Activated naive CD4-positive, alpha-beta T cell treated with anti-CD3 and anti-CD28 coated beads for 36 hours (primary cell): ENCODE data around the gene UBE2N. TPM values are rescaled to one million over a fixed set of nuclear protein-coding genes. Genes with fewer than 3 reads are reported as not detected.
"Not testable (repeated sequence)": the region's sequence is repeated elsewhere in the genome, so short reads cannot be mapped to it uniquely, and the experiment has no call there.

Source experiments
- CTCF ChIA-PET: fragments of 350-600 bp; sonication (Branson Sonifier 250); formaldehyde crosslinking; loops from one replicate; lab custom pipeline; 2021; ENCODE audit warnings: antibody characterized with exemption; lab: Charles Lee
- DNase-seq: peaks from one replicate; pipeline ENCODE4 v3.0.0-alpha.2; 2020
- H3K27ac Mint-ChIP-seq: one replicate; pipeline ENCODE4 v1.8.0; 2021; ENCODE audit warnings: mild to moderate bottlenecking, mixed read lengths
- H3K27me3 Mint-ChIP-seq: one replicate; pipeline ENCODE4 v1.8.0; 2021; ENCODE audit warnings: low read depth, mixed read lengths
- H3K36me3 Mint-ChIP-seq: one replicate; pipeline ENCODE4 v1.8.0; 2021; ENCODE audit warnings: low read depth, mixed read lengths
- H3K4me1 Mint-ChIP-seq: one replicate; pipeline ENCODE4 v1.8.0; 2021; ENCODE audit warnings: low read depth, mixed read lengths
- H3K4me3 Mint-ChIP-seq: one replicate; pipeline ENCODE4 v1.8.0; 2021; ENCODE audit warnings: mild to moderate bottlenecking, moderate library complexity, mixed read lengths
- H3K9me3 Mint-ChIP-seq: one replicate; pipeline ENCODE4 v1.8.0; 2021; ENCODE audit warnings: mixed read lengths
- intact Hi-C: fragments of 100-400 bp; cut with micrococcal nuclease; formaldehyde crosslinking; loops from one replicate; pipeline ENCODE4 v1.15.1; 2023
- total RNA-seq, 2 experiments: library from RNA; stranded (reverse); gene quantifications; one replicate each; pipeline ENCODE4 v1.2.3, GENCODE V29; 2021

UBE2N gene
- total RNA-seq, 2 experiments from 2014 or later, result 143 TPM

DNA sequence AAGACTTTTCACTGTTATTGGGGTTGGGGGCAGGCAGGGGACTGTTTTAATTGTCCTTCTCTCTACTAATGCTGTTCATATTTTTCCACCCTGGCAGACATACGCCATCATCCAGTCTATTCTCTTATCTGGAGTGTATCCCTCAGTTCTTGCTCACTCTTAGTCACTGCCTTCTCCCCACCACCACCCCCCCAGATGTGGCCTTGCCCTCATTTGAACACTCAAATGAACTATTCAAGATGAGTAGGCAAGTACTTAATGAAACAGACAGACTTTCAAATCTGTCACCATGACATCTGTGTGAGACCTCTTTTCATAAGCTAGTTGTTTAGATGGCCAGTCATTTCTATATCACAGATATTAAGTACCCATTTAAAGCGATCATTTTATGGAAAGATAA lies 54.0 kb downstream of the UBE2N start:
- peak; percentile 75 for DNase-seq
- Mint-ChIP-seq H3K4me1 (peaks cover 70% of the 10 kb centered on the region), H3K27me3 (no peaks in the 10 kb centered on the region), H3K36me3 (peaks cover 26% of the 10 kb centered on the region), H3K27ac (peak overlapping the region; percentile 72), H3K4me3 (no peak overlapping the region), H3K9me3 (no peaks in the 10 kb centered on the region)
- CTCF ChIA-PET, result interaction anchor here (0.8 to 1.7 kb wide), 2 partner anchors 9 to 32 kb away, joined by 4 to 9 read pairs; no protein-coding TSS in a partner anchor
- intact Hi-C loops, result loop anchor here (1.0 kb wide), 1 partner anchor 8 kb away; no protein-coding TSS in a partner anchor

DNA sequence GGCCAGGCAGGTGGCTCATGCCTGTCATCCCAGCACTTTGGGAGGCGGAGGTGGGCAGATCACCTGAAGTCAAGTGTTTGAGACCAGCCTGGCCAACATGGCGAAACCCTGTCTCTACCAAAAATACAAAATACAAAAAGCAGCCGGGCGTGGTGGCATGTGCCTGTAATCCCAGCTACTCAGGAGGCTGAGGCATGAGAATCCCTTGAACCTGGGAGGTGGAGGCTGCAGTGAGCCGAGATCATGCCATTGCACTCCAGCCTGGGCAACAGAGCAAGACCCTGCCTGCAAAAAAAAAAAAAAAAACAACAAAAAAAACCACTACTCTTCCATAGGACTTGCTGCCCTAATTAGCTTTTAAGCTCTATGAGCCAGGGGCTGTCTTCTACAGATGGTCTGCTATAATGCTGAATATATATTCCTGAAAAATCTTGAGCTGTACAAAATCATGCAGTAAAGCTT lies 59.7 kb downstream of the UBE2N start:
- H3K4me3 Mint-ChIP-seq, result not testable (repeated sequence)
- peaks cover 53% of the 10 kb centered on the region for H3K4me1 Mint-ChIP-seq

GRCh38 chr12:93381161-93381975 lies 60.4 kb downstream of the UBE2N start:
- Mint-ChIP-seq H3K36me3 (peaks cover 15% of the 10 kb centered on the region), H3K9me3 (no peaks in the 10 kb centered on the region), H3K4me3 (peak overlapping the region; percentile 0), H3K27me3 (no peaks in the 10 kb centered on the region), H3K27ac (peak overlapping the region; percentile 52), H3K4me1 (peaks cover 50% of the 10 kb centered on the region)
- no peak for DNase-seq
- CTCF ChIA-PET, result interaction anchor here (0.6 to 2.1 kb wide), 10 partner anchors 9 to 394 kb away, joined by 3 to 14 read pairs (median 5); no protein-coding TSS in a partner anchor
- intact Hi-C loops, result loop anchor here (2.0 kb wide), 1 partner anchor 597 kb away; no protein-coding TSS in a partner anchor

More for the DNA sequence above, 59.7 kb downstream of the UBE2N start:
- H3K9me3 Mint-ChIP-seq, DNase-seq, H3K27me3 Mint-ChIP-seq, H3K27ac Mint-ChIP-seq: not testable (repeated sequence)
- peaks cover 15% of the 10 kb centered on the region for H3K36me3 Mint-ChIP-seq
- intact Hi-C loops, result loop anchor here (2.0 kb wide), 1 partner anchor 597 kb away; no protein-coding TSS in a partner anchor
- CTCF ChIA-PET, result interaction anchor here (0.6 to 2.3 kb wide), 7 partner anchors 8 to 599 kb away, joined by 3 to 14 read pairs (median 4); no protein-coding TSS in a partner anchor

DNA sequence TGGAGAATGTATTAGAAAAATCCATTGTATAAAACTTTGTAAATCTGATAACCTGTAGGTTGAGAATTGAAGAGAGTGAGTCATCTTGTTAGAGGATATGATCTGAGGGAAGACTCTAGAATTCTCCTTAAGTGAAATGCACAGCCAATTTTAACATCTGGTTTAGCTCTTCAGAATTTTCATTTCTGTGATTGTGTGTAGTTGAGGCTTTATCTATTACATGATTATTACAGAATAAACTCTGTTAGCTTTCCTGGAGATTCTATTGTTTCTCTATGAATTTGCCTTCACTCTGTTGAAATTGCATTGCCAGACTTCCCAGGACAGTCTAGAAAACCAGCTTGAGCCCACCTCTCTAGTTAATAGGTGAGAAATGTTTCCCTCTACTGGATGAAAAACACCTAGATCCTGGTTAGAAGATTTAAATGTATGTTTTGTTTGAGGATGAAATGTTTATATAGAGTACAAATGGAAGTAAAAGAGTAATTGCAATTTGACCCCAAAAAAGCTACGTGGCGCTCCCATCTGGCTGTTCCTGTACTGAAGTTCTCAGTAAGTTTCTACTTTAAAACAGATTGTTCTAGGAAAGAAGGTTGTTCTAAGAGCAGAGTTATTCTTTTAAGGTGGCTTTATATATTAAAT lies 61.1 kb downstream of the UBE2N start:
- no peaks in the 10 kb centered on the region for H3K27me3 Mint-ChIP-seq
- peak overlapping the region; percentile 99 for H3K4me3 Mint-ChIP-seq
- CTCF ChIA-PET, result interaction anchor here (0.6 to 2.1 kb wide), 13 partner anchors 9 to 596 kb away, joined by 3 to 14 read pairs (median 3); no protein-coding TSS in a partner anchor
- peak; percentile 23 for DNase-seq
- peak overlapping the region; percentile 57 for H3K27ac Mint-ChIP-seq
- peaks cover 15% of the 10 kb centered on the region for H3K36me3 Mint-ChIP-seq
- H3K4me1 Mint-ChIP-seq, result peaks cover 46% of the 10 kb centered on the region
- H3K9me3 Mint-ChIP-seq, result no peaks in the 10 kb centered on the region
- intact Hi-C loops, result loop anchor here (1.0 to 2.0 kb wide), 2 partner anchors 282 to 596 kb away; no protein-coding TSS in a partner anchor

GRCh38 chr12:93379981-93380361 lies 61.8 kb downstream of the UBE2N start:
- Mint-ChIP-seq H3K4me3 (peak overlapping the region; percentile 99), H3K27me3 (no peaks in the 10 kb centered on the region), H3K4me1 (peaks cover 40% of the 10 kb centered on the region), H3K36me3 (peaks cover 11% of the 10 kb centered on the region), H3K27ac (peak overlapping the region; percentile 99), H3K9me3 (no peaks in the 10 kb centered on the region)
- CTCF ChIA-PET, result interaction anchor here (0.6 to 2.1 kb wide), 10 partner anchors 18 to 1272 kb away, joined by 3 to 14 read pairs (median 3); no protein-coding TSS in a partner anchor
- intact Hi-C loops, result loop anchor here (1.0 to 5.0 kb wide), 6 partner anchors 8 to 595 kb away; no protein-coding TSS in a partner anchor
- DNase-seq, result no peak

DNA sequence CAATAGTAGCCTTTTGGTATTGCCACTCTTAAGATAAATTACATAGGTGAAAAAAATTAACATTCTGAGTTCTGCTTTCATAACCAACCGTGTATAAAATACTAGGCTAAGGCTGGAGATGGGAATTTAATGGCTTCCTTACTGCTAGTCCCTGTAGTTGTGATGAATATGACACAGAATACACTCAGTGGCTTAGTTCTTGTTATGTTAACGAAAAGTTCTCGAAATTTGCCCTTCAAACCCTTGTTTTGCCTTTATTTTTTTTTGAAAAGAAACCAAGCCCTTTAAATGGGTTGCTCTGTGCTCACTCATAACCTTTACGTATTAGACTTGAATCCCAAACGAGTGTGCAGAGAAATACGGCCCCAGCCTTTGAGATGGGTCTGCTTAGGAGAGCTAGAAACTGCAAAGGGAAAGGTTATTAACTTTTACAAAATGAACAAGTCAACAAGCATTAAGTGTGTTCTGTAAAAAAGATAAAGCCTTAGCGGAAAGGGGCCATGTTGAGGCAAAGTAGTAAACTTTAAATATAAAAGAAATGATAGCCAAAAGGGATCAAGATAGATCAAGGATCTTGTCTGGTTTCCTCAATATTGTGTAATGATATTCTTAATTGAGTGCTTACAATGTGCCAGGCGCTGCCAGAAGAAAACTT lies 62.3 kb downstream of the UBE2N start:
- intact Hi-C loops, result loop anchor here (1.0 to 5.0 kb wide), 4 partner anchors 9 to 403 kb away; no protein-coding TSS in a partner anchor
- peak; percentile 15 for DNase-seq
- Mint-ChIP-seq H3K9me3 (no peaks in the 10 kb centered on the region), H3K4me1 (peaks cover 38% of the 10 kb centered on the region), H3K4me3 (peak overlapping the region; percentile 99), H3K27ac (peak overlapping the region; percentile 99), H3K27me3 (no peaks in the 10 kb centered on the region), H3K36me3 (peaks cover 10% of the 10 kb centered on the region)
- CTCF ChIA-PET, result interaction anchor here (0.5 to 2.1 kb wide), 5 partner anchors 41 to 1272 kb away, joined by 3 to 12 read pairs (median 3); no protein-coding TSS in a partner anchor

GRCh38 chr12:93378998-93379325 lies 62.8 kb downstream of the UBE2N start:
- Mint-ChIP-seq H3K9me3 (no peaks in the 10 kb centered on the region), H3K36me3 (peaks cover 10% of the 10 kb centered on the region), H3K4me1 (peaks cover 41% of the 10 kb centered on the region), H3K27me3 (no peaks in the 10 kb centered on the region), H3K27ac (peak overlapping the region; percentile 99), H3K4me3 (peak overlapping the region; percentile 99)
- CTCF ChIA-PET, result interaction anchor here (0.5 to 0.6 kb wide), 2 partner anchors 154 to 349 kb away, joined by 3 read pairs; no protein-coding TSS in a partner anchor
- no peak for DNase-seq
- intact Hi-C loops, result loop anchor here (1.0 to 5.0 kb wide), 5 partner anchors 9 to 403 kb away; no protein-coding TSS in a partner anchor

DNA sequence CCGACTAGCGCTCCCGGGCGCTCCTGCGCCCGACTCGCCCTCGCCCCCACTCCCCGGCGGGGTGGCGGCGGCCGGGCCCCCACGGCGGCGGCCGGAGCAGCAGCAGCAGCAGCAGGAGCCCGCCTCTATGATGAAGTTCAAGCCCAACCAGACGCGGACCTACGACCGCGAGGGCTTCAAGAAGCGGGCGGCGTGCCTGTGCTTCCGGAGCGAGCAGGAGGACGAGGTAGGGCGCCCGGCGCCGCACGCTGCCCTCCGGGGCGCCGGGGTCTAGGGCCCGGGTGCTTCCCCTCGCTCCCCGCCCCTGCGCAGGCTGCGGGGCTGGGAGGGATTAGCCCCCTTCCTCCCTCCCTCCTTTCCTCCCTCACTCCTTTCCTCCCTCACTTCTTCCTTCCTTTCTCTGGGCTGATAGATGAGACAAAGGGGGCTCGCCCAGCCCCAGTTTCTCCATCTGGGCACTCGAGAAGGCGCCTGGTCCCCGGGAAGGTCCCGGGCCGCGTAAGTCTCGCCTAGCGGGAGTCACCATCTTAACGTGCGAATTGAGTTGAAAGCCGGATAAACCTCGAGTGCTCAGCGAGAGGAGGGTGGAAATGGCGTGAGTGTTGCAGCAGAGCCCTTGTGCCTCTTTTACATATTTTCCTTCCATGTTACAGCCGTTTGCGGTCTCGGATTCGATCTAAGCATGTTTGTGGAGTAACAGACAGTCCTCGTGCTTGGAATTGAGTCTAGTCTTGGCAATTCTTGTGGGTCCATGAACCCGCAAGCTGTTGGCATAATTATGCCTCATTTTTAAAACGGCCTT lies 63.4 kb downstream of the UBE2N start:
- peak; percentile 74 for DNase-seq
- CTCF ChIA-PET, result interaction anchor here (0.5 to 0.6 kb wide), 2 partner anchors 153 to 348 kb away, joined by 3 read pairs; no protein-coding TSS in a partner anchor

GRCh38 chr12:93377252-93378195 lies 64.2 kb downstream of the UBE2N start, which contains the start of gene NUDT4:
TSS of gene NUDT4 (plus strand) at chr12:93377925. CDS start at chr12:93378323, 398 bp downstream.
- CTCF ChIA-PET, result interaction anchor here (0.6 to 1.3 kb wide), 5 partner anchors 9 to 209 kb away, joined by 3 to 5 read pairs (median 4); partner anchors contain the start of gene MRPL42
- peak within 1 kb of the TSS; percentile 99 for H3K27ac Mint-ChIP-seq
- no peaks in the 10 kb centered on the region for H3K9me3 Mint-ChIP-seq
- peaks cover 7% of the 10 kb centered on the region for H3K36me3 Mint-ChIP-seq
- H3K27me3 Mint-ChIP-seq, result no peaks in the 10 kb centered on the region
- intact Hi-C loops, result loop anchor here (1.0 to 5.0 kb wide), 11 partner anchors 43 to 448 kb away; partner anchors contain the start of genes CRADD, EEA1 and MRPL42
- DNase-seq, result peak; percentile 96
- peak within 1 kb of the TSS; percentile 99 for H3K4me3 Mint-ChIP-seq
- peaks cover 31% of the 10 kb centered on the region for H3K4me1 Mint-ChIP-seq

More for the DNA sequence above, 63.4 kb downstream of the UBE2N start:
- Mint-ChIP-seq H3K27ac (peak overlapping the region; percentile 99), H3K4me3 (peak overlapping the region; percentile 99), H3K4me1 (peaks cover 37% of the 10 kb centered on the region)
- not testable (repeated sequence) for H3K36me3 Mint-ChIP-seq, H3K9me3 Mint-ChIP-seq, H3K27me3 Mint-ChIP-seq
- intact Hi-C loops, result loop anchor here (1.0 to 5.0 kb wide), 3 partner anchors 42 to 404 kb away; no protein-coding TSS in a partner anchor
